GM18868 (cell line): Measurements from ENCODE around the gene TMEM266.
A peak's percentile ranks its signal among the peaks of the same experiment; 100 is the strongest.

Experiments
- ATAC-seq: cut with Tn5 transposase; IDR thresholded peaks from one replicate; pipeline ENCODE4 v1.9.1; 2021; ENCODE audit warnings: mild to moderate bottlenecking, moderate library complexity; ENCODE audit not compliant: unreplicated experiment

Gene TMEM266

GRCh38 chr15:76223521-76223920, 163.7 kb downstream of the TMEM266 start:
- peak; percentile 83 for ATAC-seq

GRCh38 chr15:76229266-76229665, 169.5 kb downstream of the TMEM266 start:
- no peak for ATAC-seq

- ATAC-seq = no peak
Observed at GRCh38 chr15:76233921-76234320, 174.1 kb downstream of the TMEM266 start.

GRCh38 chr15:76234337-76234889, 174.6 kb downstream of the TMEM266 start:
- no peak for ATAC-seq

GRCh38 chr15:76235186-76235826, 175.5 kb downstream of the TMEM266 start:
- no peak for ATAC-seq

- ATAC-seq = no peak
Observed at GRCh38 chr15:76236350-76236749, 176.6 kb downstream of the TMEM266 start.

- ATAC-seq = no peak
Observed at GRCh38 chr15:76239786-76240185, 180.0 kb downstream of the TMEM266 start.

- ATAC-seq = no peak
Observed at GRCh38 chr15:76245072-76245610, 185.4 kb downstream of the TMEM266 start.

- ATAC-seq = no peak
Observed at GRCh38 chr15:76251717-76252116, 191.9 kb downstream of the TMEM266 start.

GRCh38 chr15:76252249-76252648, 192.5 kb downstream of the TMEM266 start:
- ATAC-seq = no peak

GRCh38 chr15:76253691-76254473, 194.1 kb downstream of the TMEM266 start:
- ATAC-seq = no peak
